ENCODE data around the gene CDH20.
A peak's percentile ranks its signal among the peaks of the same experiment; 100 is the strongest.

DNA sequence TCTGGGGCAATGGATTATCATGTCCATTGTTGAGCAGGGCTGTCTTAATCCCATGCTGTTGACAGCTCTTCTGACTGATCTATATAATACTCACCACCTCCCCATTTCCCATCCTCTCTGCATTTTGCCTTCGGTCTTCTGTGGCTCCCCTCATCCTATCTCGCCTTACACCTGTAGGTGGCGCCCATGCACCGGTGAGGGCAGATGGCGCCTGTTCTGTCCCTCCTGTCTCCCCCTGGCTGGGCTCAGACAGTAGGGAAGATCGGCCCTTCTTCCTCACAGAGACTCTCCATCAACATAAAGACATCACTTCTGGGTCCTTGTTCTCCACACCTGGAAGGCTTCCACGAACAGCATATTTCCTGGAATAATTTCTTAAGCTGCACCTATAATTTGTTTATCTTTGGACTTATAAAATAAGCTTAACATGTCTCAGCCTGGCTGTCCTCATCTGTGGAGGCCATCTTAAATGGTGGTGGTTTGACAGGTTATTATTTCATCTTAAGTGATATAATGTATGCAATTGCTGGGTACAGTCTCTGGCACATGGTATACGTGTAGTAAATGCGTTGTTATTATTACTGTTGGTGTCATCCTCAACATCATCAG lies 10.9 kb upstream of the CDH20 start:
- TF ChIP-seq, protein P1, sequence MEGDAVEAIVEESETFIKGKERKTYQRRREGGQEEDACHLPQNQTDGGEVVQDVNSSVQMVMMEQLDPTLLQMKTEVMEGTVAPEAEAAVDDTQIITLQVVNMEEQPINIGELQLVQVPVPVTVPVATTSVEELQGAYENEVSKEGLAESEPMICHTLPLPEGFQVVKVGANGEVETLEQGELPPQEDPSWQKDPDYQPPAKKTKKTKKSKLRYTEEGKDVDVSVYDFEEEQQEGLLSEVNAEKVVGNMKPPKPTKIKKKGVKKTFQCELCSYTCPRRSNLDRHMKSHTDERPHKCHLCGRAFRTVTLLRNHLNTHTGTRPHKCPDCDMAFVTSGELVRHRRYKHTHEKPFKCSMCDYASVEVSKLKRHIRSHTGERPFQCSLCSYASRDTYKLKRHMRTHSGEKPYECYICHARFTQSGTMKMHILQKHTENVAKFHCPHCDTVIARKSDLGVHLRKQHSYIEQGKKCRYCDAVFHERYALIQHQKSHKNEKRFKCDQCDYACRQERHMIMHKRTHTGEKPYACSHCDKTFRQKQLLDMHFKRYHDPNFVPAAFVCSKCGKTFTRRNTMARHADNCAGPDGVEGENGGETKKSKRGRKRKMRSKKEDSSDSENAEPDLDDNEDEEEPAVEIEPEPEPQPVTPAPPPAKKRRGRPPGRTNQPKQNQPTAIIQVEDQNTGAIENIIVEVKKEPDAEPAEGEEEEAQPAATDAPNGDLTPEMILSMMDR (IDR thresholded peaks at IDR 0.05): peak; percentile 93
- TF ChIP-seq ZFX (IDR thresholded peaks at IDR 0.05; ENCODE audit: borderline replicate concordance): no peak
